ENCODE data around the gene WNK2. TPM values are rescaled to one million over a fixed set of nuclear protein-coding genes. Genes with fewer than 3 reads are reported as not detected.
A peak's percentile ranks its signal among the peaks of the same experiment; 100 is the strongest.

Gene WNK2
- total RNA-seq, 1 experiment from 2014 or later: not detected

- DNase-seq (ENCODE audit: low read depth): no peak
Observed at GRCh38 chr9:93217706-93218105, 33.8 kb downstream of the WNK2 start.

GRCh38 chr9:93218161-93218560 lies 34.2 kb downstream of the WNK2 start:
- DNase-seq (ENCODE audit: low read depth): no peak

DNA sequence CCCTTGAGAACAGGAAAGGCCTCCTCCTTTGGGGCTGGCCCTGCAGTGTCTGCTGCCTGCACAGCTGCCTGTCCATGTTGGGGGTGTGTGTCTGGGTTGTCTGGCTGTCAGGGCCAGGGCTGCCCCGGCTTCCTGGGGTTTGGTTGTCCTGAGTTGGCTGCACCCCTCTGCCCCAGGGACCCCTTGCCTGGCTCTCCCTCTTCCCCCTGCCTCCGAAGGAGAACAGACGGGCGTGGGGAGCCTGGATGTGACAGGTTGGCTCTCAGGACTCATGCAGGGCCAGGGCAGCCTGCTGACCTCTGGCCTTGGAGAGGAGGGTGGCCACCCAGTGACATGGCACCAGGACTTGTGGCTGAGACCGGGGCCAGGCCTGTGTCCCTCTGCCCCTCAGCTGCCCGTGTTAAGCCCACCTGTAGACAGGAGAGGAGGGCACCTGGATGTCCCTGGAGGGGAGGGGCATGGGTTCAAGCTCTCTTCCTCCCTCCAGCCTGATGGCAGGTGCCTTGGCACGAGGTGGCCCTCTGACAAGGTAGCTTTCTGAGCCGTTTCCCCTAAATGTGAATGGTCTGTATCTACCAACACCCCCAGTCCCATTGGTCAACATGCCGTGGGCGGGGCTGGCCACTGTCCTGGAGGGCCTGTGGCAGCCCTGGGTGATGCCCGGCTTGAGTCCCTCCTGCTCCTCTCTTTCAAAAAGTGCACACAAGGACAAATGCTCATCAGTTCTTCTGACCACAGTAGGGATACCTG lies 34.9 kb downstream of the WNK2 start:
- DNase-seq (ENCODE audit: low read depth): no peak

GRCh38 chr9:93219692-93220091 lies 35.8 kb downstream of the WNK2 start:
- no peak for DNase-seq (ENCODE audit: low read depth)

- DNase-seq (ENCODE audit: low read depth): no peak
Observed at GRCh38 chr9:93220627-93221026, 36.7 kb downstream of the WNK2 start.

- DNase-seq (ENCODE audit: low read depth): no peak
Observed at GRCh38 chr9:93221044-93221443, 37.1 kb downstream of the WNK2 start.

DNA sequence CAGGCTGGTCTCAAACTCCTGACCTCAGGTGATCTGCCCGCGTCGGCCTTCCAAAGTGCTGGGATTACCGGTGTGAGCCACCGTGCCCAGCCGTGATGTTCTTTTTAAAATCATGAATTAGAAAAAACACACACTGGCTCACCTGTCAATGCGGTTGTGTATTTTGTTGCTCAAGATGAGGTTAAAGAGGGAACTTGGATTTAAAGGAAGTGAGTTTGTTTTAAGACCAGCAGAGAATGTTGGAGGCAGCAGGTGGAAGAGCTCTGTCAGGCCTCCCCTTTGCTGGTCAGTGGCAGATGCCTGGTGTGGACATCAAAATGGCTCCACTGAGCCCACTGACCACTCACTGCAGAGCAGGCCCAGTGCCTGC lies 38.9 kb downstream of the WNK2 start:
- no peak for DNase-seq (ENCODE audit: low read depth)

GRCh38 chr9:93223260-93224180 lies 39.6 kb downstream of the WNK2 start:
- peak; percentile 52 for DNase-seq (ENCODE audit: low read depth)

GRCh38 chr9:93224591-93224990 lies 40.7 kb downstream of the WNK2 start:
- no peak for DNase-seq (ENCODE audit: low read depth)

GRCh38 chr9:93225417-93225816 lies 41.5 kb downstream of the WNK2 start:
- no peak for DNase-seq (ENCODE audit: low read depth)

DNA sequence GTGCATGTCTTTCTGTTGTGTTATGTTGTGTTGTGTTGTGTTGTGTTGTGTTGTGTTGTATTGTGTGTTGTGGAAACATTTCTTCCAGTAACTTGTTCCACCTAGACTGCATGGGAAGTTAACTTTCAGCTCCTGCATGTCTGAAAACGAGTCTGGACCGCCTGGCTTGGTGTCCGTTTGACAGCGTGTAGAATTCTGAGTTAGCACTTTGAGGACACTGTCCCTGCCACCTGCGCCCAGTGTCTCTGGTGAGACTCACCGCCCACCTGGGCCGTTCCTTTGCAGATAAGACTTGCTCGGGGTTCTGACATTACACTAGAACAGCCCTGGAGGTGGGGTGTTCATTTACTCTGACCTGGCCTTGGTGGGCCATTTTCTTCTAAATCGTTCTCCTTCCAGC lies 42.0 kb downstream of the WNK2 start:
- DNase-seq (ENCODE audit: low read depth): no peak

- DNase-seq (ENCODE audit: low read depth): no peak
Observed at GRCh38 chr9:93226819-93227218, 42.9 kb downstream of the WNK2 start.

DNA sequence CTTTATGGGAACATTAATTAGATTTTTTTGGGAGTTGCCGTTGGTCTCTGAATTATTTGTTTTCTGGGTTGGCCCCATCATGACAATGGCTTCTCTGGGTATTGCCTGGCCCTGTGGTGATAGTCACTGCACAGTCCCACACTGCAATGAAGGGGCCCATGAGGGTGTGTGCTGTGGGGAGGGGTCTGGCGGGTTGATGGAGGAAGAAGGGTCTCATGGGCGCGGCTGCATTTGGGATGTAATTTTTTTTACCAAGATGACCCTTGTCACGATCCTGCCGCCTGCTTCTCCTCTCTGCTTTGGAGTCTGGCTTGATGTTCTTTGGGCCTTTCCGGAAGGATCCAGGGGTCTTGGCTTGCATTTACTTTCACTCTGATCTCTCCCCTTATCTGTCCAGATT lies 44.1 kb downstream of the WNK2 start:
- DNase-seq (ENCODE audit: low read depth): no peak

GRCh38 chr9:93228453-93228852 lies 44.5 kb downstream of the WNK2 start:
- no peak for DNase-seq (ENCODE audit: low read depth)

- no peak for DNase-seq (ENCODE audit: low read depth)
Observed at GRCh38 chr9:93229636-93230035, 45.7 kb downstream of the WNK2 start.

DNA sequence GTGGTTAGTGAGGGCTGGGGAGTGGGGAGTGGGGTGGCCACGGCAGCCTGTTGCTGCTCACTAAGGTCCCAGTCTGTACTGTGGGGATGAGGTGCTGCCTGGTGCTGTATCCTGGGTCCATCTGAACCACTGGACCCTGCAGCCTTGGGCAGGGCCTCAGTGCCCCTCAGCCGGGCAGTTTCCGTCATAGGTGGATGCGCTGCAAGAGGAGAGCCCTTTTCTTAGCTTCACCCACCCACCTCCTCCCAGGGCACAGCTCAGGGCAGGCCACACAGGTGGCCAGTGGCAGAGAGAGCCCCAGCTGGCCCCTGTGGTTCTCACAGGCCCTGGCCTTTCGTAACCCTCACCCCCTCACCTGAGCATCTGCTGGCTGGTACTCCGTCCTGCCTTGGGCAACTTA lies 46.2 kb downstream of the WNK2 start:
- no peak for DNase-seq (ENCODE audit: low read depth)

GRCh38 chr9:93230601-93231000 lies 46.7 kb downstream of the WNK2 start:
- no peak for DNase-seq (ENCODE audit: low read depth)

- DNase-seq (ENCODE audit: low read depth): no peak
Observed at GRCh38 chr9:93231121-93231694, 47.3 kb downstream of the WNK2 start.

DNA sequence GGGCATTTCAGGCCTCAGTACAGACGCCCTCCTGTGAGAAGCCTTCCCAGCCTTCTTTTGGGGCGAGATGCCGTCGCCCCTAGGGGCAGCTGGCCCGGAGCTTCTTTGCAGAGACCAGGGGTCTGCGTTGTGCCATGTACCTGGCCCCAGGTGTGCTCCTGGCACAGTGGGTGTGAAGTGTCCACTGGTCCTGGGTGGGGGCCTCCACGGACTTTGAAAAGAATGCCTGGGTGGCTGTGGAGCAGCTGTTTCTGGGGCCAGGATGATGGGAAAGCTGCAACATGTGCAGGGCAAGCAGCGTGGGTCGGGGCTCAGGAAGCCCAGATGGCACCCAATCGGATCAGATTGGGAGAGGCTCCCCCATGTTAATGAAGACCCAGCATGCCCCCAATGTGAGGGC lies 47.8 kb downstream of the WNK2 start:
- DNase-seq (ENCODE audit: low read depth): no peak

GRCh38 chr9:93232388-93232960 lies 48.5 kb downstream of the WNK2 start:
- DNase-seq (ENCODE audit: low read depth): no peak

DNA sequence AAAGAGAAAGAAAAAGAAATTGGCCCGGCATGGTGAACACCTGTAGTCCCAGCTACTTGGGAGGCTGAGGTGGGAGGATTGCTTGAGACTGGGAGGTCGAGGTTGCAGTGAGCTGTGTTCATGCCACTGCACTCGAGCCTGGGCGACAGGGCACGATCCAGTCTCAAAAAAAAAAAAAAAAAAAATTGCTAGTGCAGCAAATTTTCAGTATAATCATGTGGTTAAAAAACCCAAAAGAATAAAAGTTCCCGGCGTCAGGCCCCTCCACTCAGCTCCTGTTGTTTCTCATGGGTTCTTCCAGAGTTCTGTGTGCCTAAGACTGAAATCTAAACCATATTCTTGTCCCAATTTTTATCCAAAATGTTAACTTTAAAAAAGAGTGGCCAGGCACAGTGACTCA lies 49.1 kb downstream of the WNK2 start:
- DNase-seq (ENCODE audit: low read depth): no peak

DNA sequence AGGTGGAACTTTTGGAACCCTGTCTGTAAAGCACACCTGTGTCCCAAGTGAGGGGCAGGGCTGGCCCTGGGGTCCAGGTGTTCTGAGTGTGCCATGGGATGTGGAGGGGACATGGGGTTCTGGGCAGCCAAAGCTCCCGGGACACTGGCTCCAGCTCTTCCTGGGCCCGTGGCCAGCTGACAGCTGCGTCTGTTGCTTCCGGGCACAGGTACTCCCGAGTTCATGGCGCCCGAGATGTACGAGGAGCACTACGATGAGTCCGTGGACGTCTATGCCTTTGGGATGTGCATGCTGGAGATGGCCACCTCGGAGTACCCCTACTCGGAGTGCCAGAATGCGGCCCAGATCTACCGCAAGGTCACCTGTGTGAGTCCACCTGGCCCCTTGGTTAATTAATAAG lies 50.7 kb downstream of the WNK2 start:
- no peak for DNase-seq (ENCODE audit: low read depth)
